SK-N-DZ (cell line): ENCODE data around the gene GPC5.

Source experiments
- DNase-seq: peaks from one replicate; pipeline ENCODE4 v3.0.0-alpha.2; 2015; ENCODE audit warnings: low spot score

GPC5 gene

DNA sequence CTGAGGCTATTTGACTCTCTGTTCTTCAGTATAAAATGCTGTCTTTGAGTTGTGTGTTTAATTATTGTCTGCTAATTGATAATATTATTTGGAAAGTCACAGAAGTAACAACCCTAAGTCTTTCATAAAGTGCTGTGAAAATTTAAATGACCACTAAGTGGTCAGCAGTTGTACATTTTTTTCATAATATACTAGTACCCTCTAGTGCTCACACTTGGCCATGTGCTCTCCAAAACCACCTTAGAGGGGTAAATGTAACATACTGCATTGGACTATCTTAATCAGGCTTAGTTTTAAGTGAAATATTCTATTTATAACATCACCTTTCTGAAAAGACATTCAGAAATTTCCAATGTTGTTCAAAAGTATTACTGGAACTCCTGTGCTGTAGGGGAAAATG lies 745.3 kb downstream of the GPC5 start:
- DNase-seq = no peak

DNA sequence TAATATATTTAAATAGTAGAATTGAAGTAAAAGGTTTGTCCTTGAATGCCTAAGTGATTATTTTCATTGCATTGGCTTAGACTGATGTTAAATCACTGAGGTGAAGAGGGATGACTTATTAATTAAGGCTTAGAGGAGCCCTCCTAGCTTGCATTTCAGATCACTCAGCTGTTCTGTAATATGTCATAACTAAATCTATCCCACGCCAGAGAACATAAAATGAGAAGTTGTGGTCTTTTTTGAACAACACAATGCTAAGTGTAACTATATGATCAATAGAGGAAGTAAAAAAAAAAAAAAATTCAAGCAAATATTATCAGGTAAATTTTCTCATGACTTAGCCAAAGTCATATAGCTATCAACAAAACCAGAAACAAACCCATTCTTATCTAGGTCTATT lies 752.2 kb downstream of the GPC5 start:
- DNase-seq = no peak

DNA sequence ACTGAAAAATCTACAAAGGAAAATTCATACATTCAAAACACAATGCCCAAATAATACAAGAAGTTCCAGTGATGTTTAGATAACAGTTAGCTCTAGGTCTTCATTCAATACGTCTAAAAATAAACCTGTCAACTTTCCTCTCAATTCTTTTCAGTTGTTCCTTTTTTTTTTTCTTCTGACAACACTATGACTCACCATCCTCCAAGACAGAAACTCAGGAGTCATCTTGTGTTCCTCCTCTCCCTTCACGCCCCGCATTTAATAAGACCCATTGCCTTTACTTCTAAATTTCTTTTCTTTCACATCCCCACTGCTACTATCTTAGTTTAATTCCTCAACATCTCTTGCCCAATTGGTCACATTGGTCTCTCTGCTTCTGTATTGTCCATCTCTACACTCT lies 759.9 kb downstream of the GPC5 start:
- no peak for DNase-seq

DNA sequence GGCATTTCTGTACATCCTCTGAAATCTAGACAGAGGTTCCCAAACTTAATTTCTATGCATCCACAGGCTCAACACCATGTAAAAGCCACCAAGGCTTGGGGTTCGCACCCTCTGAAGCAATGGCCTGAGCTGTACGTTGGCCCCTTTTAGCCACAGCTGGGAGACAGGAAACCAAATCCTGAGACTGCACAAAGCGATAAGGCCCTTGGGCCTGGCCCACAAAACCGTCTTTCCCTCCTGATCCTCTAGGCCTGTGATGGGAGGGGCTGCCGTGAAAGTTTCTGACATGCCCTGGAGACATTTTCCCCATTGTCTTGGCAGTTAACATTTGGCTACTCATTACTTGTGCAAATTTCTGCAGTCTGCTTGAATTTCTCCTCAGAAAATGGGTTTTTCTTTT lies 766.4 kb downstream of the GPC5 start:
- DNase-seq = no peak

DNA sequence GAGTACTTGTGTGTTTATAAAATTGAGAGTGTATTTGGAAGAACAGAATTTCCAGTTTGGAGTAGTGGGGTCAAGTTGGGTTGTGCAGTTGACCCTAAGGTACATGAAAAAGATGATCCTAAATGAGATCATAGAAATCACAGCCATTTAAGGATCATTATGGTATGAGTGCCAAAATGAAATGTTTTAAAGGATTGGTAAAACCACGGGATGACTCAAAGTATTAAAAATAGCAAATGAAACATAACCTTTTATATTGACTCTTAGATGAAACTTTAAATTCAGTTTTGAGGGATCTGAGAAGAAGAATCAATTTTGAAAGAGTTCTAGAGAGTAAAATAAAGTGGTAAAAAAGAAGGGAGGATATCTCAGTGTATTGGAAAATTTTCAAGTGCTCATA lies 773.8 kb downstream of the GPC5 start:
- DNase-seq = no peak

DNA sequence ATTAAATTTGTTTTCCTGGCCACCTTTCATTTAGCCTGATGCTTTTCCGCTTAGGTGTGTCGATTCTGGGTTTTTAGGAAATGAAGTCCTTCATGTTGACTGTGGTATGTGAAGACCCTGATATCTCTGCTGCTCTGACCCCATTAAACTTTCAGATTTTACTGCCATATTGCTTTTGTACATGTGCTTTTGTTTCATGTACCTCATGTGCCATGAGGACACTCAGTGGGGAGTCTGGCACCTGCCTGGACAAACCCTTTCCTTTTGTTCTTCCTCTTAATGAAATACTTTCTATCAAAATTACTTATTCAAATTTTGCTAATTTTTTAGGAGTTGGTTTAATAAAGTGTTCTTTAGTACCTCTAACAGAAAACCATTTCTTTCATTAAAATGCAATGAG lies 774.8 kb downstream of the GPC5 start:
- DNase-seq = no peak

DNA sequence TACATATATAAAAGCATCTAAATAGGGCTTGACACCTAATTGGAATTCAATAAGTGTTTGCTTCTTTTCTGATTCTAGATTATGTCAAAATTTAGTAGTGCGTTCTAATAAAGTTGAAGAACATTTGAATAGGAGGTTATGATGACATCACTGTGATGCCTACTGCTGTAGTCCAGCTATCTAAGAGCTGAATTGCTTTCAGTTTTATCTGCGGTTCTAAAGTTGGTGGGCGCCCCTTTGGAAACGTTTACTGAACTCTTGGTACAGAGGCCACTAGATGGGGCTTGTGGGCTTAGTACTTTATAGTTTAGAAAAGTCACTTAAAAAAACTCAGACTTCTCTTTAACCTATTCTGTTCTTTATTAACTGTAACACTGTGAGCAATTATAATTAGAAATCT lies 776.9 kb downstream of the GPC5 start:
- DNase-seq = peak; percentile 43

DNA sequence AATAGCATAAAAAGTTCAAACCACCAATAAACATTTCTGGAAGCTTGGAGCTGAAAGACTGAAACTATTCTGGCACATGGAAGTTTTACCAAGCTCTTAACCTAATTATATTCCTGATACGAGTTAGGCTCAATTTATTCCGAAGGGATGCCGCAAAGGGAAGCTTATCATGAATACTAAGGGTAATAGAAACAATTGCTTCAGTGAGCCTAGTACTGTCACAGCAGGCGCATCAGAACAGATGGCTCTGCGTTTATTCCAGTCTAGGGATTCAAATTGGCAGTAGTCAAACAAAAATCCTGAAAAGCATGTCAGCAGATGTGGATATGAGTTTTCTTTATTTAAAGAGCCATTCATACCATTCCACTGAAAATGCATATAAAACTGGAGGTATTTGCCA lies 779.5 kb downstream of the GPC5 start:
- peak; percentile 13 for DNase-seq

DNA sequence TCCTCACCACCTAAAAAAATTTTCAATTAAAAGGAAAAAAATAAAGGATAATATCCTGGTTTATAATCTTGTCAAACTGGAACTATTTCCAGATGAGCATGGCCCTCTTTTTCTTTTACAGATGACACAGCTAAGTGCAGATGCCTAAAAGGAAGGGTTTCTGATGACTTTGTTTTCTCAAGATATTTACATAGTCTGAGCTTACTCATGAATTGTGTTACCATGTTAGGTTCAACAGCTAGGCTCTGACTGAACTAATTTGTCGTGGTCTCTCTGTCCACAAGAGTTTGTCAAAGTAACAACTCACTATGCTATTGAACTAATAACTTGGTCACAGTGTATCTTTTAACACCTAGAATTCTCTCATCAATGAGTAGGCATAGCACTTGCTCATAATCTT lies 780.8 kb downstream of the GPC5 start:
- no peak for DNase-seq

DNA sequence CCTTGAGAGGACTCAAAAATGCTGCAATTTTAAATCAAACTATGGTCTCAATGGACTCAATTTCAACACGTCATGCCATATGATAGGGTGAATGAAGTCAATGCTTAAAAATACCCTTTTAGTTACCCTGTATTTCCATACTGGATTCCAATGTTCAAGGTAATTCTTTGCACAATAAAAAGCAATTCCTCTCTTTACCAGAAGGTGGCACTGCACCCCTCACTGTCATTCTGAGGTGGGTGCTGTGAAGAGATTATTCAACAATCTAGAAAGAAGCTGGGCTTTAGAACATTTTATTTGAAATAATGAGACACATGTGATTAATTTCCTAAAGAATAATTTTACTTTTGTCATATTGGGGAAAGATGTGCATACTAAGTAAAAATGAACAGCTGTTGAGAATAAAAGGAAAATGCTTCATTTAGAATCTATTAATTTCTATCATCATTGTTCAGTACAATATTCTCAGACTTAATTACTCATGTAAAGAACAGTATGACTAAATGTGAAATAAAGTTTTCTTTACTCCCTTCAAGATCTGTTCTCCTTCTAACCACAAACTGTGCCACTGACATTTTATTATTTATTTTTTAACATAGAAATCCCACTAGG lies 789.1 kb downstream of the GPC5 start:
- peak; percentile 57 for DNase-seq

DNA sequence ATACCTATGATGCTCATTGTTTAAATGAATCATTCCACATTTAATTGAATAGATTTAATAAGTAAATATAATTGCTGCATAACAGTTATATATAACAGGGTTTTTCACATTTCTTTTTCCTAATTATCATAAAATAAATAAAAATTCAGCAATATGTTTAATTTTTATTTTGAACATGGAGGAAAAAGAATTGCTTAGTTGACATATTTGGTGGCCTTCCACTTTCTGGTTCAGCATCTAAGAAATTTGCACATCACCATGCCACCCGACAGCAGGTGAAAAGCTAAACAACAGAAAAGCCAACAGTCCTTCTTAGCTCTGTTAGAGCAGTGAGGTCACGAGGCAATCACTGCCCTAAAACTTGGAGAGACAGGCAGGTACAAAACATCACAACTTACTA lies 790.2 kb downstream of the GPC5 start:
- no peak for DNase-seq

DNA sequence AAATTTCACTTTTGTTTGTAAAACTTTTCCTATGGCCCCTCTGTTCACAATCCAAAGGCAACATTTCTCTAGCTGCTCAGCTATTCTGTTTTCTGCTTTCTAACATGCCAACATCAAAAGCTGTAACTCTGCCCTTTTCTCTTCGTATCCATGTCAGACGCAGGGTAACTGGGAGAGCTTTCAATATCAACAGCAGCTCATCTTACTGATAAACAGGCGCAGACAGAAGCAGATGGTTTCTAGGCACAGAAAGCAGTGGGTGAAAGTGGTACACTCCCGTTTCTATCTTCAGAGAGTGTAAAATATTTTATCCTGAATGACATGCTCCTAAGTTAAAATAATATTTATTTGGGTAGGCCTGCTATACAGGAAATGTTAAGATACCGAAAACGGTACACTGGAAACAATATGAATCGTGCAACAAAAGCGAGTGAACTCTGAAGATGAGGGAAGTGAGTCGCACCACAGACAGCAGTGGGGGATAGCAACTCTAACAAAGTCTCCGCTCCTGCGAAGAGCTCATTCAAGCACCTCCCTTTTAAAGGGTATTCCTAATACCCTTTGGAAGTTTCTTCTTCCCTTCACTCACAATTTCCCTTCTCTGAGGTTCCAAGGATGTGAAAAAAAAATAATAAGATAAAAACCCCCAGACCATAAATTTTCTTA lies 798.3 kb downstream of the GPC5 start:
- peak; percentile 37 for DNase-seq

DNA sequence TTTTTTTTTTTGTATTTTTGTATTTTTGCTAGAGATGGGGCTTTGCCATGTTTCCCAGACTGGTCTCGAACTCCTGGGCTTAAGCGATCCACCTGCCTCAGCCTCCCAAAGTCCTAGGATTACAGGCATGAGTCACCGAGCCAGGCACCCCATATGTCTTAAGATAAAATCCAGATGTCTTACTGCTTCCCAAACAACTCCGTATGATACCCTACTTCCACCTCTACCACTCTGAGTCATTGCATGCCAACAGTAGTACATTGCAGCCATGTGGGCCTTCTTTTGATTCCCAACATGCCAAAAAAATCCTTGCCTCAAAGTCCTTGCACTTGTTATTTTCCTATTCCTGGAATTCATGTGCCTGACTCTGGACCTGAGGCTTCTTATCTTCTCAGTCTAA lies 799.2 kb downstream of the GPC5 start:
- no peak for DNase-seq

DNA sequence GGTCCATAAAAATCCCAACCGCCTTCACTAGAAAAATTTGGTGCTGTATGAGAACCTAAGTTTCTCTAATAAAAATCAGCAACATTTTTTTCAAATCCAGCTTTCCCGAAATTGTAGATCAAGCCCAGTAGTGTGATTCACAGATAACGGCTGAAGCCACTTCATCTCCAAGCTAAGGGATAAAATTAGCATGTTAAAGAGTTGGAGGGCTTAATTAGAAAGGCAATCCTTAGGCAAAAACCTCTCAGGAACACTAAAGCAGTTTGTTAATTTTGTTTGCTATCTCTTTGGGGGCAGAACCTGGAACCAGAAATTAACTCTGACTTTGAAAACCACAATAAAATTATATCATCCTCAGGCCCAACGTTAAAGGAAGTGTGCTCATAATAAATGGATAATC lies 820.2 kb downstream of the GPC5 start:
- DNase-seq = no peak

DNA sequence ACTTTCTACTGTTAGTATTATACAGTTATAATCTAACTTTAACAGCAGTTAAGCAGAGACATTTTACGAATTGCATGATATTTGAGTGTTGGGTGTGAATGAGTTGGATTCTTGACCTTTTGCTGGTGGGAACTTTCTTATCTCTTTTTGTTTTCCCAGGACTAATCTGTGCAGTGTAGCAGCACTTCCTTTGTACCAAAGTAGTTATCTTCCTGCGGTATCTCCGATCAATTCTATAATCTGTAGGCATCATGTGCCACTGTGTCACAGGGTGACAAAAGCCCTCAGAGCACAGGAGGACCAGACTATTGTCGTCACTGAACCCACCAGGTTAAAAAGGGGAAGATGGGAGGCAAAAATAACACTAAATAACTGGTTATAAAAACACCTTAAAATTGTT lies 823.5 kb downstream of the GPC5 start:
- DNase-seq = no peak

DNA sequence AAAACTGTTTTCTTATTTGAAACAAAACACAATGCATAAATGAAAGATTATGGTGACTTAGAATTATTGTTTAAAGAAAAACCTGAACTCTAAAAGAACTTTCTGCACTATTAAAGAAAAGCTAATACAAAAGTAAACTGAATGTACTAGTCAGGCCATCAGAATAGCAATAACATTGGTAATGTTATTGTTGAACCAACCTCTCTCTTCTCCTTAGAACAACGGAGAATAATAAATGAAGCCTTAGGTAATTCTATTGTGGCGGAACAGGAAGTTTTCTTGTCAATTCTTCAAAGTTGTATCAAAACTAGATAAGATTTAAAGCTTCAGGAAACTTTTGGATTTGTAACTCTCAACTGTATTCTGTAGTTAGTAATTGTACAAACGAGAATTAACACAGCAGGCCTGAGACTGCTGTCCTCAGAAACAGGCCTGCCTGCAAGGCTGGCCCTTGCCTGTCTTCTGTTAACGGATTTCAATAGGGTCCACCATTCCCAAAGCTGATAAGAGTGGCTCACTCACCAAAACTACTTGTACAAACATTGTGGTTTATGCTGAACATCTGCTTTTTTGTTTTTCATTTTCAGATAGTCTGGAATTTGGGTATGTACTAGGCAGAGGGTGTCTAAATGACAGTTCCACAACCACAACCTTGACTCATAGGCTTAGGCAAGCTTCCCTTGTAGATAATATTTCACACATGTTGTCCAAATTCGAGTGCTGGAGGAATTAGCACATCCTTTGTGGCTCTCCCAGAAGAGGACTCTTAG lies 825.8 kb downstream of the GPC5 start:
- no peak for DNase-seq

DNA sequence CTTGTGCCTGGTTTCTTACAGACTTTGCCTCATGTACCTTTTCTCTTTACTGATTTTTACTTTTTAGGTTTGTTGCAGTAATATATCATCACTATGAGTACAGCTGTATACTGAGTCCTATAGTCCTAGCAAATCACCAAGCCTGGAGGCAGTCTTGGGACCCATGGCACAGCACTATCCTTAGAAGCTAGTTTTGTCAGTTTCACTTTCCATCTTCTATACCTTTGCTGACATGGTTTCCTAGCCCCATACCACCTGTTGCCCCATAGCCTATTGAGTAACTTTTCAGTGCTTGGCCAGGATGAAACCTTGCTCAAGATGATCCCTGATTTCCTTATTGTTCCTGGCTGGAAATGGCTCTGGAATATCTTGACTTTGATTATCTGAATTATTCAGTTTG lies 826.4 kb downstream of the GPC5 start:
- DNase-seq = no peak

DNA sequence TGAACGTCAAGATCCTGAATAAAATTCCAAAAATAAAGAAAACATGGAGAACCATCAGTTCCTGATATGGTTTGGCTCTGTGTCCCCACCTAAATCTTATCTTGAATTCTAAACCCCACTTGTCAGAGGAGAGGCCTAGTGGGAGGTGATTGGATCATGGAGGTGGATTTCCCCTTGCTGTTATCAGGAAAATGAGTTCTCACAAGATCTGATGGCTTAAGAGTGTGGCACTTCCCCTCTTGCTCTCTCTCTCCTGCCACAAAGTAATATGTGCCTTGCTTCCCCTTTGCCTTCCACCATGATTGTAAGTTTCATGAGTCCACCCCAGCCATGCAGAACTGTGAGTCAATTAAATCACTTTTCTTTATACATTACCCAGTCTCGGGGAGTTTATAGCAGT lies 827.4 kb downstream of the GPC5 start:
- no peak for DNase-seq

DNA sequence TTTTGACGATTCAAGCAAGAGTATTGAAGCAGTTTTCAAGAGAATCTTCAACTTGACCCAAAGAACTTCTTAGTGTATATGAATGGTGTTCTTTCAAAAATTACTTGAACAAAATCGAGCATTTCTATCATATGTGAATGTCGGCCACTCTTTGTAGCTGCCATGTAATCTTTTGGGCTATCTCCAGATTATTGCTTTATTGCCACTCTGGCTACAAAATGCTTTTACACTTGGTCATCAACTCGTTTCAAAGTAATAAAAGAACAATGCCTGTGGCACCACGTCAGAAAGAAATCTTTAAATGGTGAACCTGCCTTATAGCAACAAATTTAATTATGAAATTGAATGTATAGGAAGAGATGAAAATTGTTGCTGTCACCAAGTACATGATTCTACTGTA lies 834.5 kb downstream of the GPC5 start:
- no peak for DNase-seq

DNA sequence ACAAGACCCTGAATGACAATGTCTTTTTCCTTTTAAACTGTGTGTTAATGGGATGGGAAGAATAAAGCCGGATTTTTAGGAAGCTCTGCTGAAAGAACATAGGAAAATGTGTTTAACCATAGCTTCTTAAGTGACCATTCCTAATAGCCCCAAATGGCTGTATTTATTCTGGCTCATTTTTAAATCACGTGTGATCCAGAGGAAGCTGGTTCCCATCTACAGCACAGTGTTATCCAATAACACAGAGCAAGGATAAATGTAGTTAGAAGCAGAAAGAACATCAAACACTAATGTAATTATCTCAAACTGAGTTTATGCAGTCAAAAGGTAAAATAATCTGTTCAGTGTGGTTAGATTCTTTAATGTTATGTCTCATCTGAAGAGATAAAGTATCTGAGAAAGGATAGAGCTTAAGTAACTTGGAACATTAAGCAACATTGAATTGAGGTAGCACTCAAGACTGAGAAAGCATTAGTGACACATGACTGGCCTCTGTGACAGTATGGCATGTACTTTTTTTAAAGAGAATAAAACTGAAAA lies 853.3 kb downstream of the GPC5 start:
- peak; percentile 43 for DNase-seq

DNA sequence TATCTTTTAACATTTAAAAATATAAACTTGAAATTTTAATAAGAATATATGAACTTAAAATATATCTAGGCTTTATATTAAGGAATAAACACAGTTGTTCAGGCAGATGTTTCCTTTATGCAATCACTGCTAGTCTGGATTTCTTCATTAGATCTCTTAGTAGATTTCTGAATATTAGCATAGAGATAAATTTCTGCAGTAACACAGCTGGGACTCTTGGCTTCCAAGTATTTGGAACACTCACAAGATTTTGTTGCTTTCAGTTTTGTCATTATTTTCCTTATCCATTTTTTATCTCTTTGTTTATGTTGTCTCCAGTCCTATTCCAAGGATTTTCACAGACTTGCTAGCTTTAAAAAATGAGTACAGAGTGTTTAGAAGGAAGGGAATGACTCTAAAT lies 857.1 kb downstream of the GPC5 start:
- DNase-seq = no peak

DNA sequence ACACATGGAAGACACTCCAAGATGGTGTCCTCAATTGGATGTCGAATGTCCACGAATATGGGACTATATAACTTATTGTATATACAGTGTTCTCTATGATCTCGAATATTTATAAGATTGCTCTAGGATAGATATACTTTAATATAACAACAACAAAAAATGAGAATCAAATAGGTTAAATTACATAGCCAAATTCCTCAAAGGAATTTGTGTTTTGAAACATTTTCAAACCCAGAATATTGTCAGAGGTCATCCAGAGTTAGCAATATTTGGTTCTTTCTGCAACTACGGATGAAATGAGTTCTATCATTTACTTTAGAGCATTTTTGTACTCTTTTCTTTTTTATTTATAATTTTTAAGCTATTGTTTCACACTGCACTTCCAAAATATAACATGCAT lies 857.8 kb downstream of the GPC5 start:
- no peak for DNase-seq

DNA sequence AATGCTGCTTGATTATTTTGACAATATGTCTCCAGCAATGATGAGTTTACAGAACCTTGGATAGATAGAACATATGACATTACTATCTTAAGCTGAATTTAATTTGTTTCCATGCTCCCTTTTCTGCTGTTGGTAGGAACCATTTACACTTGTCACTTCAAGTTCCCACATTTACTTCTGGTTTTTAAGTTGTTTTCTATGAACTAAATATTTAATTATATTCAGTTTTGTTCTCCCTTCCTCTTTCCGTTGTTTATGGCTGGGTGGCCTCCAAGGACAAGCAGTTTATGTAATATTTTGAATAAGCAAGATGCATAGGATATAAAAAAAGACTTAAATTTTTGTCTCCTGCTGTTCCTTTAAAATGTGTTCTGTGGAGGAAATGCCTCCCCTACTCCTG lies 860.6 kb downstream of the GPC5 start:
- no peak for DNase-seq
